Effector memory CD4-positive, alpha-beta T cell (primary cell): ENCODE data around the gene TNFRSF1A.

Source experiments
- DNase-seq, 3 donors: peaks; one replicate each; pipeline ENCODE4 v3.0.0-alpha.2; 2020
- H3K27ac ChIP-seq: 2 replicates; pipeline ENCODE4 v1.7.0; 2013; ENCODE audit warnings: mild to moderate bottlenecking, low read length, moderate library complexity; ENCODE audit not compliant: insufficient read depth, poor library complexity, severe bottlenecking
- H3K27me3 ChIP-seq: replicated peaks from 2 replicates; pipeline ENCODE4 v1.7.0; 2013; ENCODE audit warnings: mild to moderate bottlenecking, low read length; ENCODE audit not compliant: insufficient read depth, control insufficient read depth, poor library complexity, severe bottlenecking
- H3K36me3 ChIP-seq: 2 replicates; pipeline ENCODE4 v1.7.0; 2013; ENCODE audit warnings: mild to moderate bottlenecking, low read length, moderate library complexity; ENCODE audit not compliant: control insufficient read depth, insufficient read depth
- H3K4me1 ChIP-seq: 2 replicates; pipeline ENCODE4 v1.7.0; 2013; ENCODE audit warnings: low read length, mild to moderate bottlenecking; ENCODE audit not compliant: control insufficient read depth, insufficient read depth, poor library complexity, severe bottlenecking
- H3K4me3 ChIP-seq: 2 replicates; pipeline ENCODE4 v1.7.0; 2013; ENCODE audit warnings: low read length, low read depth, mild to moderate bottlenecking; ENCODE audit not compliant: insufficient read depth, poor library complexity, severe bottlenecking
- H3K9me3 ChIP-seq: 2 replicates; pipeline ENCODE4 v1.7.0; 2013; ENCODE audit warnings: mild to moderate bottlenecking, low read length, moderate library complexity; ENCODE audit not compliant: control insufficient read depth

The TNFRSF1A gene

GRCh38 chr12:6367065-6367968 is 25.4 kb upstream of the TNFRSF1A start:
- Histone ChIP-seq H3K36me3 (no peaks in the 10 kb centered on the region), H3K4me3 (no peak overlapping the region), H3K4me1 (peaks cover 12% of the 10 kb centered on the region), H3K9me3 (no peaks in the 10 kb centered on the region), H3K27me3 (no peaks in the 10 kb centered on the region), H3K27ac (no peak overlapping the region)
- no peak for DNase-seq

DNA sequence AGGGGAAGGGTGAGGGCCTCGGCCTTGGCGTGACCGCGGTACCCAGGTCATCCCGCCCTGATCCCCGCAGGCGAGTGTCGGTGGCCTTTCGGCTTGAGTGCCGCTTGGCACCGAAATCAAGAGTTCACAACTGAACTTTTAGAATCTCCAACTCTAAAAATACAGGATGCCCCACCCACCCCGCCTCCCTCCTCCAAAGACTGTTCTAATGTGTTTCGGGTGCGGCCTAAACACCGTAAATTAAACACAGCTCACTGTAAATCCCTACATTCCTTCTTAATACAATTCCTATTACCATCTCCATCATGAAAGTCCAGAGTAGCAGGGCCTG is 22.1 kb upstream of the TNFRSF1A start:
- Histone ChIP-seq H3K27me3 (no peaks in the 10 kb centered on the region), H3K36me3 (no peaks in the 10 kb centered on the region), H3K9me3 (no peaks in the 10 kb centered on the region), H3K4me1 (peaks cover 16% of the 10 kb centered on the region), H3K4me3 (peak overlapping the region; percentile 80), H3K27ac (peak overlapping the region; percentile 75)
- no peak for DNase-seq

DNA sequence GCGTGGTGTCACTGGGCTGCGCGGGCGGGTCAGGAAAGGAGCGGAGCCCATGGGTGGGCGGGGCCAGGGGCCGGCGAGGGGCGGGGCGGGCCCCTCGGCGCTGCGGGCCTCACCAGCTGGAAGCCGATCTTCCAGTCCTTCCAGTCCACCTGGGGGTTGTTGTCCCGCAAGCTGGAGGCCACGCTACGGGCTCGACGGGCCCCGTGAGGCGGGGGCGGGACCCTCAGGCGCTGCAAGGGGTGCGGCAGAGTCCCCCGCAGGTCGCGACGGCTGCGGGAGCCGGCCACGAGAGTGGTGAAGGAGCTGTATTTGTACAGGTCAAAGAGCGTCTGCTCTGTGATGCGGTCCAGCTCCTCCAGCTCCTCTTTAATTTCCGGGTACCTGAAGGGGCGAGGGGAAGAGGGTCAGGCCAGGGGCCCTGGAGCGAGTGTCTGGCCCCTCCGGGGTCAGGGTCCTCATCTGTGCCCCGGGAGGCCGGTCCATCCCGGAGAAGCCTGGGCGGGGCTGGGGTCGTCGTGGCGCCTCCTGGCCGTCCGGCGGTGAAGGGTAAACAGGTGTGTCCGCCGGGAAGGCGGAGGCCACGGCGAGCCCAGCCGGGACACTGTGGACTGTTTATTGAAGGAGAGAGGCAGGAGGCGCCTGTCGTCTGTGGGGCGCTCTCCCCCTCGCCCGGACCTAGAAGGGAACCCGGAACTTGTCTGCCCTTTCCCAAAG is 21.6 kb upstream of the TNFRSF1A start:
- Histone ChIP-seq H3K9me3 (no peaks in the 10 kb centered on the region), H3K36me3 (no peaks in the 10 kb centered on the region), H3K27ac (peak overlapping the region; percentile 75), H3K4me1 (peaks cover 16% of the 10 kb centered on the region), H3K4me3 (peak overlapping the region; percentile 80), H3K27me3 (no peaks in the 10 kb centered on the region)
- DNase-seq, result peak; percentile 49 to 62 (median 53)

DNA sequence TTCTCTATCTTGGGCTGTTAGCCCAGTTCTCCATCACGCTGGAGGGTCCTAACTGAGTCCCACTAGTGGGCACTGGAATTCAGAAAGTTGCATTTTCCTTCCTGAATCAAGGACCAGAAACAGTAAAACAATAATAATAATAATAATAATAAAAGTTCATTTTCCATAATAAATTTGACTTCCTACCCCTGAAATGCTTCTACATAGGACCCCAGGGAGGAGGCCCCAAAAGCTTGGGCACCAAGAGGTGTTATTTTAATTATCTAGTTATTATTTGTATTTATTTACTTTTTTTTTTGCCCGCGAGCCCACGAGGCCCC is 21.1 kb upstream of the TNFRSF1A start:
- no peaks in the 10 kb centered on the region for H3K9me3 ChIP-seq
- peak overlapping the region; percentile 80 for H3K4me3 ChIP-seq
- H3K36me3 ChIP-seq, result no peaks in the 10 kb centered on the region
- peak overlapping the region; percentile 75 for H3K27ac ChIP-seq
- no peak for DNase-seq
- no peaks in the 10 kb centered on the region for H3K27me3 ChIP-seq
- H3K4me1 ChIP-seq, result peaks cover 16% of the 10 kb centered on the region

DNA sequence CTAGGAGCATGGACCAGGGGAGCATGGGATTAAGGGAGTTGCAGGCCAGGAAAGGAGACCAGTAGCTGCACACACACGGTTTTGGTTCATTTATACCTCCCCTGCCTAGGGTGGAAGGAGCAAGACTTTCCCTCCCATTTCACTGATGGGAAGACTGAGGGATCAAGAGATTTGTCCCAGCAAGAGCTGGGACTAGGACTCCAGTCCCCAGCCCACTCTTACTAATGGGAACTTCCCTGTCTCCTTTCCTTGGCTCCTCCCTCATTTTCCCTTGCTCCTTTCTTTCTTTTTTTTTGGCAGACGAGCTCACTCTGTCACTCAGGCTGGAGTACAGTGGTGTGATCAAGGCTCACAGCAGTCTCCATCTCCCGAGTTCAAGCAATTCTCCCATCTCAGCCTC is 20.5 kb upstream of the TNFRSF1A start:
- peaks cover 12% of the 10 kb centered on the region for H3K4me1 ChIP-seq

GRCh38 chr12:6361834-6362233 is 20.0 kb upstream of the TNFRSF1A start:
- no peak overlapping the region for H3K27ac ChIP-seq
- no peak overlapping the region for H3K4me3 ChIP-seq

More for the DNA sequence above, 20.5 kb upstream of the TNFRSF1A start:
- H3K36me3 ChIP-seq, result no peaks in the 10 kb centered on the region
- H3K27me3 ChIP-seq, result no peaks in the 10 kb centered on the region
- no peak overlapping the region for H3K4me3 ChIP-seq
- no peak for DNase-seq
- H3K9me3 ChIP-seq, result no peaks in the 10 kb centered on the region
- H3K27ac ChIP-seq, result no peak overlapping the region

DNA sequence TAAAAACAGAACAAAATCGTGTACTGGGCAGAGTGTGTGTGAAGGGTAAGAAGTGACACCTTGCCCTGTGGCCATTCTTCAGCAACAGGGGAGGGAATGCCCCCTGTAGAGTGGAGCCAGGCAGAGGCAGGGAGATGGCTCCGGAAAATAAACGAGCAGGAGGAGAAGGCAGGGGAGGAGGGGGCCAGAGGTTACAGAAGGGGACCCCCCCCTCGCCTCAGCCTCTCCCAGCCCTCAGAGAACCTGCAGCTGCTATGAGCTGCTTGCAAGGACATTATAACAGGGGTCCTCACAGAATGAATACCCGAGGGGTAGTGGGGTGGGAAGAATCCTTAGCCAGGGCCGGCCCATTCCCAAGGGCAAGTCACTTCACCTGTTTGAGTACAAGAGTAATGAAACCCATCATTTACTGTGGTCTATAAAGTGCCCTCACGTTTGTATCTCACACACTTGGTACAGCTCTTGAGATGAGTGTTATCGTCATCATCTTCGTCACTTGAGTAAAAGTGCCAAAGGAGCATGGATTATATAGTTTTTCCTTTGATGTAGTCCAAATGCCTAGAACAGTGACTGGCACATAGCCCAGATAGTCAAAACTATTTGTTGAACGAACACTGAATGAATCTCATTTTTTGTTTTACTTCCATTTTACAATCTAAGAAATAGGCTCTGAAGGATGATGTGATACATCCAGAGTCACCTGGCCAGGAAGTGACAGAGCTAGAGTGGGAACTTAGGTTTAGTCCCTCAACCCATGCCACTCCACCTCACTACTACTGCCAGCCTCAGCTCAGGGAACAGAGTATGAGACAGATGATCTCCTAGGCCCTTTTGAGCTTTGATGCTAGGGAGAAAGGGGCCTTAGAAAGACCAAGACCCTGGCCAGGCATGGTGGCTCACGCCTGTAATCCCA is 19.0 kb upstream of the TNFRSF1A start:
- H3K27me3 ChIP-seq, result no peaks in the 10 kb centered on the region
- H3K27ac ChIP-seq, result no peak overlapping the region
- H3K36me3 ChIP-seq, result no peaks in the 10 kb centered on the region
- no peaks in the 10 kb centered on the region for H3K9me3 ChIP-seq
- no peak overlapping the region for H3K4me3 ChIP-seq
- DNase-seq, result no peak
- H3K4me1 ChIP-seq, result peaks cover 12% of the 10 kb centered on the region

More at GRCh38 chr12:6361834-6362233, 20.0 kb upstream of the TNFRSF1A start:
- no peaks in the 10 kb centered on the region for H3K27me3 ChIP-seq
- H3K9me3 ChIP-seq, result no peaks in the 10 kb centered on the region
- H3K36me3 ChIP-seq, result no peaks in the 10 kb centered on the region
- DNase-seq, result no peak
- peaks cover 12% of the 10 kb centered on the region for H3K4me1 ChIP-seq

GRCh38 chr12:6360080-6360571 is 18.2 kb upstream of the TNFRSF1A start:
- Histone ChIP-seq H3K36me3 (no peaks in the 10 kb centered on the region), H3K4me1 (peaks cover 12% of the 10 kb centered on the region), H3K27ac (no peak overlapping the region), H3K4me3 (no peak overlapping the region), H3K9me3 (no peaks in the 10 kb centered on the region), H3K27me3 (no peaks in the 10 kb centered on the region)
- DNase-seq, result no peak

DNA sequence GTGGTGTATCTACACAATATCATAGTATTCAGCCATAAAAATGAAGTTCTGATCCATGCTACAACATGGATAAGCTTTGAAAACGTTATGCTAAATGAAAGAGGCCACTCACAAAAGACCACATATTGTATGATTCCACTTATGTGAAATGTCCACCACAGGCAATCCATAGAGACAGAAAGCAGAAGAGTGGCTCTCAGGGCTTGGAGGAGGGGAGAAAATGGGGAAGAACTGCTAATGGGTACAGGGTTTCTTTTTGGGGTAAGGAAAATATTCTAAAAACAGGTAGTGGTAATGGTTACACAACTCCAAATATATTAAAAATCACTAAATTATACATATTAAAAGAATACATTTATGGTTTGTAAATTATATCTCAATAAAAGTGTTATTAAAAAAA is 17.0 kb upstream of the TNFRSF1A start:
- no peak overlapping the region for H3K27ac ChIP-seq
- H3K36me3 ChIP-seq, result no peaks in the 10 kb centered on the region
- no peak overlapping the region for H3K4me3 ChIP-seq
- peaks cover 8% of the 10 kb centered on the region for H3K4me1 ChIP-seq
- no peaks in the 10 kb centered on the region for H3K27me3 ChIP-seq
- DNase-seq, result no peak
- no peaks in the 10 kb centered on the region for H3K9me3 ChIP-seq
